Inferior parietal cortex (tissue), 1 donor: ENCODE results near the gene BCL2L12.

Source experiments
- DNase-seq: peaks from one replicate; pipeline ENCODE4 v3.0.0-alpha.2; 2016; ENCODE audit errors: extremely low spot score

BCL2L12 gene

DNA sequence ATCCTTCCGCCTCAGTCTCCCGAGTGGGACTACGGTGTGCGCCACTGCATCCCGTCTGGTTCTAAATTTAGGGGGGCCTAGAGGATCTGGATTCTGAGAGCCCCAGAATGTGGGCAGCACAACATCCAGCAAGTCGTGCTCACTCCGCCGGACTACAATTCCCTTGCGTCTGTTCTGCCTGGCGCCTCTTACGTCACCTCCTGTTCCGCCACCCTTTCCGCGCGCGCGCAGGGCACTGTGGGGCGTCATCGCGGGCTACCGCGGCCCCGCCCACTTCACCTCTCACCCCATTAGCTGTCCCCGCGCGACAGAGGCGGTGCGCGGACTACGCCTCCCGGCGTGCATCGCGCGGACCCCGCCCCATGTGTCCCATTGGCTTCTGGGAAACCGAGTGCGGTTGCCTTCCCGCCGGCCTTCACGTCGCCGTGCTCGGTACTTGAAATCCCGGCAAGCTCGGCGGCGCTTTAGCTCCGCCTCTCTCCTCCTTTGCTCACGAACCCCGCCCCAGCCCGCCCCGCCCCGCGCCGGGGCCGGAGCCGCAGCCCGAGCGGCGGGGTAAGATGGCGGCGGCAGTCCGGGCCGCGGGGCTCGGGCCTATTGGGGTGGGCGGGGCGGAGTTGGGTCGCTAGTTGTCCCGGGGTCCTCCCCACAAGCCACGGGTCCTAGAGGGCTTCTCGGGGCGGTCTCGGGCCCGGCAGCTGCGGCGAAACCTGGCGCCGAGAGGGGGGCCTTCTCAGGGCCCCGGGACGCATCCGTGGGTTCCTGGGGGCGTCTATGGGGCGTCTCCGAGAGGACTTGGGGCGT is 23.8 kb upstream of the BCL2L12 start, which contains the start of gene SCAF1:
TSS of gene SCAF1 (plus strand) at position 522 of the 804 bp plus-strand sequence. CDS start 2,818 bp downstream, outside the sequence.
- DNase-seq, result peak; percentile 98

DNA sequence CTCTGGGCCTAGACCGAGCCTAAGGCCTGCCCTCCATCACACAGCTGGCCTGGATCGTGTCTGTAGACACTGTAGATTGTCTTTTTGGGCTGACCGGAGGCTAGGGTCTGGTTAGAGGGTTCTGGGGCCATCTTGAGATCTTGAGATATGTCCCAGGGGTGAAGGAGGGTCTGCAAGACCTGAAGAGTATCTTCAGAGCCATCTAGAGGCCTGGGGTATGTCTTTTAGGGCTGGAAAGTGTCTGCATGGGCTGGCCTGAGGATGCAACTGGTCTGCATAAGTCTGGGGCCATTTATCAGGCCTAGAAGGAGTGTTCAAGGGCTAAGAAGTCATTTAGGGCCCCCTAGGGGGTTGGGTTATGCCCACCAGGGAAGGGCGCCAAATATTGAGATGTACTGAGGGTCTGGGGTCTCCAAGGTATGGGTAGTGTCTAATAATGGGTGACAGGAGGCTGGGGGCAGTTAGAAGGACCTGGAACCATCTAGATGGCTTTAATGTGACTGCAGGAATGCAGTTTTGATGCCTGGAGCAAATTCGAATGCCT is 23.2 kb upstream of the BCL2L12 start:
- DNase-seq, result no peak

DNA sequence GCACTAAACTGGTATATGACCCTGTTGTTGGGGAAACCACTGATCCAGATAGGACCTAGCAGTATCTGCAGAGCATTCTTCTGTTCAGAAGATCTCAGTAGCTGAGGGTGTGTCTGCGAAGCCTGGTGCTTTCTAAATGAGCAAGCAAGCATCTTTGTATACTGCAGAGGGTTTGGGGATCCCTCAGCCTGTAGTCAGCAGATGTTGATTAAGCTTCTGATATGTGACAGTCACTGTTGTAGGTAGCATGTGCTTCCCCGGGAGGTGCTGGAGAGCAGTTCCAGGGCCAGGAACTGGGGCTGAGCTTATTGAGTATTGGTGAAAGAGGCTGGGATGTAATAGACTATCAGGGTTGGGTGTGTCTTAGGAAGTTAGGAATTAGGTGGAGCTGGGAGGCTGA is 22.3 kb upstream of the BCL2L12 start:
- no peak for DNase-seq

DNA sequence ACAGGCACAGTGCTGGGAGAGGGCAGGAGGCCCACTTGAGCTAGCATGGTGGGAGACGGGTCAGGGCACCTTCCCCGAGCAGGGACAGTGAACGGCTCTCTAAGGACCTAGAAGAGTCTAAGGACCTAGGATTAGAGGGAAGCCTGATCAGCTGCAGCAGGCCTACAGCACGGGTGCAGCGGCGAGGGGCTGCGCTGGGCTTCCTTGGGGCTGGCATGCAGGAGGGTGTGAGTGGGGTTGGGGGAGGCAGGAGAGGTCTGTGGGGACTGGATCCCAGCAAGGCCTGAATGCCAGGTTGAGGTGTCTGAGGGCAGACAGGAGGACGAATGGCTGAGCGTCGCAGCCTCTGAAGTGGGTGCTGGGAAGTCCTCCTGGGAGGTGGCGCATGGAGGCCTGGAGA is 20.1 kb upstream of the BCL2L12 start:
- no peak for DNase-seq

DNA sequence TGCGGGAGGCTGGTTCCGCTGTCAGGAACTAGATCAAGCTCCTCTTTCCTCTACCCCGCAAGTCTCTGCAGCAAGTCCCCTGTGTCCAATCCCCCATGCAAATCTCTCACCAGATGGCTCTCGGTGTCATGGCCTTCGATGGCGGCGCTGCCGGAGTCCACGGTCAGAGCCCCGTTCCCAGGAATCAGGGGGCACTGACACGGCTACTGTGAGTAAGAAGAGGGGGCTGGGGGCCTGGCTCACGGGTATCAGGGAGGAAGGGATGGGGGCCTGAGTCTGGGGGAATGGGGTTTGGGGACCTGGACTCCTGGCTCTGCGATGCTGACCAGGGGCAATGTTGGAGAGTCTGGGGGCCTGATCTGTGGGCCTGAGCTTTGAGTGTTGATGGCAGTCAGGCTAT is 19.7 kb upstream of the BCL2L12 start:
- DNase-seq, result no peak

GRCh38 chr19:49646586-49646985 is 19.1 kb upstream of the BCL2L12 start:
- no peak for DNase-seq

- DNase-seq, result no peak
These were observed 14.5 kb upstream of the BCL2L12 start for GRCh38 chr19:49651029-49651819.

GRCh38 chr19:49651820-49652550 is 13.7 kb upstream of the BCL2L12 start:
- DNase-seq, result no peak

GRCh38 chr19:49652551-49653465 is 12.9 kb upstream of the BCL2L12 start:
- no peak for DNase-seq

GRCh38 chr19:49653466-49653806 is 12.3 kb upstream of the BCL2L12 start:
- no peak for DNase-seq

DNA sequence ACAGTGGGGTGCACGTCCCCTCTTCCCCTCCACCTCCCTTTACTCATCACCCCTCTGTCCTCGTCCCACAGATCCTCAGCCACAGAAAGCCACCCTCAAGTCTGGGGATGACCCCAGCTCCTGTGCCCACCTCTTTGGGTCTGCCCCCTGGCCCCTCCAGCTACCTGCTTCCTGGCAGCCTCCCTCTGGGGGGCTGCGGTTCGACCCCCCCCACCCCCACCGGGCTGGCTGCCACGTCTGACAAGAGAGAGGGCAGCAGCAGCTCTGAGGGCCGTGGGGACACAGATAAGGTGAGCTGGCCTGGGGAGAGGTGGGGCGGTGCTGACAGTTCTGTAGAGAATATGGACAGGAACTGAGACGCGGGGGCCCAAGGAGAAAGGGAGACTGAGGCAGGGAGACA is 11.2 kb upstream of the BCL2L12 start:
- no peak for DNase-seq

GRCh38 chr19:49655570-49656455 is 9.9 kb upstream of the BCL2L12 start:
- no peak for DNase-seq

- no peak for DNase-seq
These were observed 9.2 kb upstream of the BCL2L12 start for GRCh38 chr19:49656456-49657109.

DNA sequence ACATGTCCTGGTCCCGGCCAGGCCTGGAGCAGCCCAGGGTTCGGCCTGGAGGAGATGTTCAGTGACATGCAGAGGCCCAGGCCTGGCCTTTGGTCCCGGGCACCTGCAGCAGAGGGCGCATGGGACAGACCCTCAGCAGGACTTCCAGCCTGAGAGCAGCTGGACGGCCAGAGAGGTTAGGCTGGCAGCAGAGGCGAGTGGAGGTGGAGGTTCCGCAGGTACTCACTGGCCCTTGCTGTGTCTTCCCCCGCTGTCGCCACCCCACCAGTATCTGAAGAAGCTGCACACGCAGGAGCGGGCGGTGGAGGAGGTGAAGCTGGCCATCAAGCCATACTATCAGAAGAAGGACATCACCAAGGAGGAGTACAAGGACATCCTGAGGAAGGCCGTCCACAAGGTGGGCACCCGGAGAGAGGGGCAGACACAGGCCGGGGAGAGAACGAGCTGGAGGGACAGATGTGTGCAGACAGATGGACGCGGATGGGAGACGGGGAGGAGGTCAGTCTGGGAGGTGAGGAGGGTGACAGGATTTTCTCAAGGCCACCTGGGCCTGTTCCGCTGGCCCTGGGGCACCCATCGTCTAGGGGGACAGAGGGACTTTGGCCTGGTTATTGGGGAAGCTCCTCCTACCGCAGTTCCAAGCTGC is 8.1 kb upstream of the BCL2L12 start:
- no peak for DNase-seq

DNA sequence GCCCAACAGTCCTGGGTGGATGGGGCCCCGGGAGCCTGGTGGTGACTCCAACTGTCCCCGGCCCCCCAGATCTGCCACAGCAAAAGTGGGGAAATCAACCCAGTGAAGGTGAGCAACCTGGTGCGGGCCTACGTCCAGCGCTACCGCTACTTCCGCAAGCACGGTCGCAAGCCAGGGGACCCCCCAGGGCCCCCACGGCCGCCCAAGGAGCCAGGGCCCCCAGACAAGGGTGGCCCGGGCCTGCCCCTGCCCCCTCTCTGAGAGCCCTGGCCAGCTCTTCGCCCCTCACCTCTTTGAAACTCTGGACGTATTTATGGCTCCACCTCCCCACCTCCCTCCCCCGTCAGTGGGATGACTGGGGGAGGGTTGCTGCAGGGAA is 7.6 kb upstream of the BCL2L12 start:
- DNase-seq, result no peak

GRCh38 chr19:49658566-49659442 is 6.9 kb upstream of the BCL2L12 start:
- DNase-seq, result no peak

DNA sequence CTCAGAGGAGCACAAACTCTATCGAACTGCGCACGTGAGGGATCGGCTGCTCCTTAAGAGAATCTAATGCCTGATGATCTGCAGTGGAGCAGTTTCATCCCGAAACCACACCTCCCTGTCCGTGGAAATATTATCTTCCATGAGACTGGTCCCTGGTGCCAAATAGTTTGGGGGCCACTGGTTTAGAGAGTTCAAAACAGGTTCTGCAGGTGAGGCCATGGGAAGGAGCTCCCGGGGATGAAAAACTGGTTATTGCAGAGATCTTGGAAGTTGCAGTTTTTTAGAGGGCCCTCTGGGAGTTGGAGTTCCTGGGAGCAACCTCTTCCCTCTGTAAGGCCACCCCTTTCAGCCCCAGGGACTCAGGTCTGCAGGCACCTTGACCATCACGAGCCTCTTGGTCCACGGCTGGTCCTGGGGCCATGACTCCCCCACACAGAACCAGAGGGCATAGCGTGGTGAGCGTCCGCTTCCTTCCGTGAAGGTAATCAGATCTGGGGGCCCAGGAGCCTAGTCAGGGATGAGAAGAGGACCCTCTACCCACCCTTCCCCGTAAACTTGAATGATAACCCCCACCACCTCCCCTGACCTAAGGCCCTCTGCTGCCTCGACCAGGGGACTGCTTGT is 5.3 kb upstream of the BCL2L12 start:
- no peak for DNase-seq

DNA sequence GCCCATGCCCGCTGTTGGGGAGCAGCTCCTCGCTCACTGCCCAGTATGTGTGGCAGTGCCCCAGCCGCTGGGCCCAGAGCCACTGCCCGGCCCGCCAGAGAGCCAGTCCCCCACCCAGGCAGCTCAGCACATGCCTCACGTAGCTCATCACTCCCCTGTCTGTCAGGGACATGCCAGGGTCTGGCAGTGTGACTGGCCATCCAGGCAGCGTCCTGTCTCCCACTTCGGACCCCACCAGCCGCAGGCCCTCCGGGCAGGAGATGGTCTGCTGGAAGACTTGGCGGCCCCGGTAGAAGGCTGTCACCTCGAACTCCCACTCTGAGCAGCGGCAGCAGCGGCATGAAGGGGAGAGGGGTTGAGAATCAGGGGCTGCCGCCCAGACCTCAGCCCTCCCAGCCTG is 3.7 kb upstream of the BCL2L12 start:
- DNase-seq, result no peak
